K562 (cell line): Measurements from ENCODE around the gene HIGD1C. TPM values are rescaled to one million over a fixed set of nuclear protein-coding genes. Genes with fewer than 3 reads are reported as not detected.

Experiments
- CBFA2T3 ChIP-seq: fragments of 450-650 bp; IDR thresholded peaks from 2 replicates; pipeline ENCODE4 v1.6.1; 2017
- CEBPB ChIP-seq: fragments of 450-650 bp; IDR thresholded peaks from 2 replicates; pipeline ENCODE4 v1.6.1; 2016; ENCODE audit warnings: missing genetic modification characterization, missing compliant biosample characterization
- CGGBP1 ChIP-seq: fragments of 250-450 bp; sonication (Bioruptor Pico); IDR thresholded peaks from 2 replicates; pipeline ENCODE4 v1.9.0; 2021; ENCODE audit warnings: mild to moderate bottlenecking
- ERF ChIP-seq: fragments of 450-650 bp; formaldehyde crosslinking; IDR thresholded peaks from 2 replicates; pipeline ENCODE4 v1.4.0; 2020; ENCODE audit warnings: mild to moderate bottlenecking, mixed read lengths
- GMEB1 ChIP-seq: fragments of 250-450 bp; sonication (Bioruptor Pico); IDR thresholded peaks from 2 replicates; pipeline ENCODE4 v1.4.0; 2020; ENCODE audit warnings: mild to moderate bottlenecking
- HDAC2 ChIP-seq: fragments of 450-650 bp; IDR thresholded peaks from 2 replicates; pipeline ENCODE4 v1.6.1; 2016; ENCODE audit warnings: mild to moderate bottlenecking
- IFI16 ChIP-seq: fragments of 250-450 bp; sonication (Bioruptor Pico); IDR thresholded peaks from 2 replicates; pipeline ENCODE4 v2.1.2; 2022; ENCODE audit warnings: mild to moderate bottlenecking, inconsistent platforms
- JUN ChIP-seq, 2 experiments: sonication (generic) in 1 of 2; formaldehyde crosslinking in 1 of 2; IDR thresholded peaks; 2 replicates each; pipeline versions ENCODE4 v1.6.1 to v1.8.0; 2012 to 2022; ENCODE audit warnings: borderline replicate concordance in 2 of 2, mild to moderate bottlenecking in 2 of 2, improper control_type of control experiment in 1 of 2, low read depth in 1 of 2, low read length in 1 of 2, missing genetic modification reagents in 1 of 2
- KDM5B ChIP-seq: fragments of 200-600 bp; sonication (generic); IDR thresholded peaks from 2 replicates; pipeline ENCODE4 v1.6.1; 2012; ENCODE audit warnings: low read depth, mild to moderate bottlenecking, moderate library complexity, low read length, control low read depth, inconsistent platforms; ENCODE audit not compliant: insufficient replicate concordance
- KHSRP ChIP-seq: fragments of 450-650 bp; IDR thresholded peaks from 2 replicates; pipeline ENCODE4 v1.6.1; 2017
- KLF6 ChIP-seq: fragments of 250-450 bp; sonication (Bioruptor Pico); IDR thresholded peaks from 2 replicates; pipeline ENCODE4 v1.4.0; 2020; ENCODE audit warnings: mild to moderate bottlenecking, moderate library complexity, borderline replicate concordance
- MECOM ChIP-seq: fragments of 250-450 bp; sonication (Bioruptor Pico); IDR thresholded peaks from 2 replicates; pipeline ENCODE4 v1.8.0; 2022; ENCODE audit warnings: inconsistent platforms
- MEF2A ChIP-seq: IDR thresholded peaks from 2 replicates; pipeline ENCODE4 v1.6.1; 2011; ENCODE audit warnings: low read depth, mild to moderate bottlenecking, low read length, moderate library complexity; ENCODE audit not compliant: control insufficient read depth
- NCOA4 ChIP-seq: fragments of 450-650 bp; IDR thresholded peaks from 2 replicates; pipeline ENCODE4 v1.6.1; 2018; ENCODE audit warnings: mild to moderate bottlenecking; ENCODE audit not compliant: partially characterized antibody
- RAD51 ChIP-seq: fragments of 450-650 bp; IDR thresholded peaks from 2 replicates; pipeline ENCODE4 v1.7.1; 2016; ENCODE audit warnings: low read depth, mild to moderate bottlenecking, borderline replicate concordance
- SIN3A ChIP-seq, 2 experiments: fragments of 150-350 bp in 1 of 2; IDR thresholded peaks; 2 replicates each; pipeline ENCODE4 v1.6.1; 2011 to 2016; ENCODE audit warnings: borderline replicate concordance in 2 of 2, low read depth in 2 of 2, low read length in 2 of 2, mild to moderate bottlenecking in 2 of 2, moderate library complexity in 2 of 2; ENCODE audit not compliant: control insufficient read depth in 1 of 2
- SMARCA5 ChIP-seq: fragments of 450-650 bp; IDR thresholded peaks from 2 replicates; pipeline ENCODE4 v1.6.1; 2016
- STAT5B ChIP-seq: fragments of 250-450 bp; sonication (Bioruptor Pico); IDR thresholded peaks from 2 replicates; pipeline ENCODE4 v1.8.0; 2021; ENCODE audit warnings: mild to moderate bottlenecking, inconsistent platforms
- TCF3 ChIP-seq: sonication (generic); formaldehyde crosslinking; IDR thresholded peaks from 2 replicates; pipeline ENCODE4 v1.4.0; 2020; ENCODE audit warnings: mild to moderate bottlenecking, missing genetic modification reagents
- TEAD4 ChIP-seq, 2 experiments: sonication (generic) in 1 of 2; formaldehyde crosslinking in 1 of 2; IDR thresholded peaks; 2 replicates each; pipeline versions ENCODE4 v1.6.1 to v1.8.0; 2012 to 2022; ENCODE audit warnings: borderline replicate concordance in 1 of 2, inconsistent platforms in 1 of 2, low read length in 1 of 2, mild to moderate bottlenecking in 1 of 2, missing genetic modification reagents in 1 of 2
- TGIF2 ChIP-seq: sonication (generic); formaldehyde crosslinking; IDR thresholded peaks from 2 replicates; pipeline ENCODE4 v1.8.1; 2022; ENCODE audit warnings: mild to moderate bottlenecking, missing genetic modification reagents, moderate library complexity
- THRB ChIP-seq: fragments of 450-650 bp; formaldehyde crosslinking; conservative IDR thresholded peaks from 2 replicates; pipeline ENCODE4 v1.4.0; 2022; ENCODE audit warnings: mild to moderate bottlenecking, missing genetic modification characterization
- ZNF165 ChIP-seq: fragments of 250-450 bp; sonication (Bioruptor Pico); IDR thresholded peaks from 2 replicates; pipeline ENCODE4 v1.4.0; 2020; ENCODE audit warnings: borderline replicate concordance
- ZNF239 ChIP-seq: fragments of 250-450 bp; sonication (Bioruptor Pico); IDR thresholded peaks from 2 replicates; pipeline ENCODE4 v1.4.0; 2020; ENCODE audit warnings: mild to moderate bottlenecking
- ZNF263 ChIP-seq: sonication (generic); formaldehyde crosslinking; IDR thresholded peaks from 2 replicates; pipeline ENCODE4 v1.8.0; 2022; ENCODE audit warnings: mild to moderate bottlenecking, missing genetic modification reagents, borderline replicate concordance
- ZNF77 ChIP-seq: fragments of 250-450 bp; sonication (Bioruptor Pico); IDR thresholded peaks from 2 replicates; pipeline ENCODE4 v1.5.0; 2020
- polyA plus RNA-seq, 8 experiments: library from polyadenylated mRNA; depleted of rRNA in 4 of 8; stranded (reverse) in 5 of 8; unstranded in 3 of 8; fragments of >200 nt; fragmentation: Nextera tagmentation in 2 of 8; fragmentation: Illumina TruSeq in 1 of 8; extraction: Ambion mirVana in 2 of 8; extraction: Trizol in 1 of 8; gene quantifications; 2 replicates each; pipeline versions ENCODE4 v1.2.1 to v1.2.3, GENCODE V29; 2011 to 2014; ENCODE audit warnings: inconsistent platforms in 1 of 8, missing spikeins in 1 of 8
- total RNA-seq, 7 experiments: library from RNA; depleted of rRNA in 6 of 7; stranded (reverse); fragments of >200 nt in 6 of 7; fragmentation: Illumina TruSeq in 2 of 7; extraction: Trizol in 2 of 7; gene quantifications; 2 replicates each; pipeline versions ENCODE4 v1.2.1 to v1.2.3, GENCODE V29; 2011 to 2021; ENCODE audit warnings: low replicate concordance in 1 of 7

HIGD1C gene
- total and polyA plus RNA-seq, 9 of the 15 experiments (the other 6 are each of a cell fraction or from before 2014, with no cell fraction given) = not detected

- TF ChIP-seq SIN3A (IDR thresholded peaks at IDR 0.05; ENCODE audit: borderline replicate concordance in 2 of 2, control insufficient read depth in 1 of 2, low read depth in 2 of 2, low read length in 2 of 2) = no peak
- TF ChIP-seq CGGBP1 (CRISPR knock-in tag) = peak; percentile 16; the same call in 1 of the 2 replicates
- no peak for TF ChIP-seq KLF6
- TF ChIP-seq TGIF2 = no peak
- TF ChIP-seq ZNF165 = no peak
- TF ChIP-seq THRB (CRISPR knock-in tag) = no peak
- no peak for TF ChIP-seq STAT5B
- no peak for TF ChIP-seq CEBPB (tag)
- no peak for TF ChIP-seq ZNF263
- no peak for TF ChIP-seq JUN (IDR thresholded peaks at IDR 0.05; ENCODE audit: borderline replicate concordance, low read depth, low read length)
- no peak for TF ChIP-seq JUN (CRISPR knock-in tag; IDR thresholded peaks at IDR 0.05; ENCODE audit: borderline replicate concordance)
- no peak for TF ChIP-seq MEF2A
- no peak for TF ChIP-seq KHSRP
- no peak for TF ChIP-seq ERF
- no peak for TF ChIP-seq GMEB1 (CRISPR knock-in tag)
- peak; percentile 37; the same call in 1 of the 2 replicates for TF ChIP-seq TEAD4 (IDR thresholded peaks at IDR 0.05; ENCODE audit: low read length)
- no peak for TF ChIP-seq TEAD4 (CRISPR knock-in tag; IDR thresholded peaks at IDR 0.05; ENCODE audit: borderline replicate concordance)
- TF ChIP-seq CBFA2T3 = peak; percentile 2; the same call in 1 of the 2 replicates
- no peak for TF ChIP-seq IFI16 (CRISPR knock-in tag)
- TF ChIP-seq HDAC2 = peak; percentile 33; the same call in 1 of the 2 replicates
- no peak for TF ChIP-seq SMARCA5
- no peak for TF ChIP-seq ZNF239 (CRISPR knock-in tag)
- TF ChIP-seq TCF3 = no peak; the same call in 1 of the 2 replicates
- TF ChIP-seq RAD51 = no peak
- TF ChIP-seq ZNF77 (CRISPR knock-in tag) = no peak
- TF ChIP-seq KDM5B = peak; percentile 47
- no peak for TF ChIP-seq MECOM (CRISPR knock-in tag)
- TF ChIP-seq NCOA4 = no peak
Measured at GRCh38 chr12:50924439-50925341, 27.7 kb upstream of the HIGD1C start (continued).
